Measurements from ENCODE around the gene NDUFAF3.

The NDUFAF3 gene

GRCh38 chr3:48990636-48991469, 31.1 kb upstream of the NDUFAF3 start:
- Histone ChIP-seq H3K4me1 (ENCODE audit: control insufficient read depth, insufficient read depth, low read length) (peaks cover 11% of the 10 kb centered on the region), H3K9ac (ENCODE audit: low read length) (peak overlapping the region; percentile 71), H3K27ac (ENCODE audit: low read depth, low read length) (peak overlapping the region; percentile 90), H3K4me3 (ENCODE audit: low read length) (peak overlapping the region; percentile 95), H3K27me3 (ENCODE audit: control insufficient read depth, insufficient read depth, low read length) (no peaks in the 10 kb centered on the region), H3K36me3 (ENCODE audit: control insufficient read depth, insufficient read depth, low read length) (peaks cover 3% of the 10 kb centered on the region)

- Histone ChIP-seq H3K27ac (ENCODE audit: low read depth, low read length) (no peak overlapping the region), H3K4me1 (ENCODE audit: control insufficient read depth, insufficient read depth, low read length) (peaks cover 11% of the 10 kb centered on the region), H3K9ac (ENCODE audit: low read length) (no peak overlapping the region), H3K36me3 (ENCODE audit: control insufficient read depth, insufficient read depth, low read length) (no peaks in the 10 kb centered on the region), H3K27me3 (ENCODE audit: control insufficient read depth, insufficient read depth, low read length) (no peaks in the 10 kb centered on the region), H3K4me3 (ENCODE audit: low read length) (no peak overlapping the region)
These were observed 29.9 kb upstream of the NDUFAF3 start for GRCh38 chr3:48991851-48992545.

- Histone ChIP-seq H3K27me3 (ENCODE audit: control insufficient read depth, insufficient read depth, low read length) (no peaks in the 10 kb centered on the region), H3K9ac (ENCODE audit: low read length) (no peak overlapping the region), H3K27ac (ENCODE audit: low read depth, low read length) (no peak overlapping the region), H3K4me3 (ENCODE audit: low read length) (no peak overlapping the region), H3K4me1 (ENCODE audit: control insufficient read depth, insufficient read depth, low read length) (peaks cover 11% of the 10 kb centered on the region), H3K36me3 (ENCODE audit: control insufficient read depth, insufficient read depth, low read length) (peaks cover under 1% of the 10 kb centered on the region)
These were observed 28.1 kb upstream of the NDUFAF3 start for GRCh38 chr3:48993834-48994233.

- H3K27ac ChIP-seq (ENCODE audit: low read depth, low read length) = no peak overlapping the region
- no peak overlapping the region for H3K9ac ChIP-seq (ENCODE audit: low read length)
- no peaks in the 10 kb centered on the region for H3K27me3 ChIP-seq (ENCODE audit: control insufficient read depth, insufficient read depth, low read length)
- H3K36me3 ChIP-seq (ENCODE audit: control insufficient read depth, insufficient read depth, low read length) = peaks cover 2% of the 10 kb centered on the region
- H3K4me1 ChIP-seq (ENCODE audit: control insufficient read depth, insufficient read depth, low read length) = no peaks in the 10 kb centered on the region
- H3K4me3 ChIP-seq (ENCODE audit: low read length) = no peak overlapping the region
These were observed 25.3 kb upstream of the NDUFAF3 start for GRCh38 chr3:48996640-48997039.

GRCh38 chr3:48997102-48997635, 24.8 kb upstream of the NDUFAF3 start:
- H3K27ac ChIP-seq (ENCODE audit: low read depth, low read length) = no peak overlapping the region
- H3K27me3 ChIP-seq (ENCODE audit: control insufficient read depth, insufficient read depth, low read length) = no peaks in the 10 kb centered on the region
- no peak overlapping the region for H3K9ac ChIP-seq (ENCODE audit: low read length)
- no peaks in the 10 kb centered on the region for H3K4me1 ChIP-seq (ENCODE audit: control insufficient read depth, insufficient read depth, low read length)
- H3K36me3 ChIP-seq (ENCODE audit: control insufficient read depth, insufficient read depth, low read length) = peaks cover 2% of the 10 kb centered on the region
- H3K4me3 ChIP-seq (ENCODE audit: low read length) = no peak overlapping the region

GRCh38 chr3:48997714-48998637, 23.9 kb upstream of the NDUFAF3 start:
- Histone ChIP-seq H3K4me1 (ENCODE audit: control insufficient read depth, insufficient read depth, low read length) (no peaks in the 10 kb centered on the region), H3K36me3 (ENCODE audit: control insufficient read depth, insufficient read depth, low read length) (peaks cover 2% of the 10 kb centered on the region), H3K27ac (ENCODE audit: low read depth, low read length) (no peak overlapping the region), H3K27me3 (ENCODE audit: control insufficient read depth, insufficient read depth, low read length) (no peaks in the 10 kb centered on the region), H3K9ac (ENCODE audit: low read length) (no peak overlapping the region), H3K4me3 (ENCODE audit: low read length) (no peak overlapping the region)

- Histone ChIP-seq H3K27me3 (ENCODE audit: control insufficient read depth, insufficient read depth, low read length) (no peaks in the 10 kb centered on the region), H3K36me3 (ENCODE audit: control insufficient read depth, insufficient read depth, low read length) (peaks cover 2% of the 10 kb centered on the region), H3K27ac (ENCODE audit: low read depth, low read length) (no peak overlapping the region), H3K9ac (ENCODE audit: low read length) (no peak overlapping the region), H3K4me3 (ENCODE audit: low read length) (no peak overlapping the region), H3K4me1 (ENCODE audit: control insufficient read depth, insufficient read depth, low read length) (no peaks in the 10 kb centered on the region)
These were observed 22.6 kb upstream of the NDUFAF3 start for GRCh38 chr3:48999085-48999858.

- H3K4me3 ChIP-seq (ENCODE audit: low read length) = no peak overlapping the region
- no peak overlapping the region for H3K27ac ChIP-seq (ENCODE audit: low read depth, low read length)
- H3K36me3 ChIP-seq (ENCODE audit: control insufficient read depth, insufficient read depth, low read length) = peaks cover 2% of the 10 kb centered on the region
- H3K4me1 ChIP-seq (ENCODE audit: control insufficient read depth, insufficient read depth, low read length) = no peaks in the 10 kb centered on the region
- no peak overlapping the region for H3K9ac ChIP-seq (ENCODE audit: low read length)
- H3K27me3 ChIP-seq (ENCODE audit: control insufficient read depth, insufficient read depth, low read length) = no peaks in the 10 kb centered on the region
These were observed 20.8 kb upstream of the NDUFAF3 start for GRCh38 chr3:49001155-49001554.

GRCh38 chr3:49004352-49005302, 17.3 kb upstream of the NDUFAF3 start:
- H3K27me3 ChIP-seq (ENCODE audit: control insufficient read depth, insufficient read depth, low read length) = no peaks in the 10 kb centered on the region
- H3K27ac ChIP-seq (ENCODE audit: low read depth, low read length) = no peak overlapping the region
- H3K4me1 ChIP-seq (ENCODE audit: control insufficient read depth, insufficient read depth, low read length) = peaks cover 3% of the 10 kb centered on the region
- no peak overlapping the region for H3K9ac ChIP-seq (ENCODE audit: low read length)
- no peak overlapping the region for H3K4me3 ChIP-seq (ENCODE audit: low read length)
- H3K36me3 ChIP-seq (ENCODE audit: control insufficient read depth, insufficient read depth, low read length) = no peaks in the 10 kb centered on the region

- Histone ChIP-seq H3K36me3 (ENCODE audit: control insufficient read depth, insufficient read depth, low read length) (no peaks in the 10 kb centered on the region), H3K27me3 (ENCODE audit: control insufficient read depth, insufficient read depth, low read length) (no peaks in the 10 kb centered on the region), H3K4me3 (ENCODE audit: low read length) (no peak overlapping the region), H3K4me1 (ENCODE audit: control insufficient read depth, insufficient read depth, low read length) (peaks cover 3% of the 10 kb centered on the region), H3K27ac (ENCODE audit: low read depth, low read length) (no peak overlapping the region), H3K9ac (ENCODE audit: low read length) (no peak overlapping the region)
These were observed 16.6 kb upstream of the NDUFAF3 start for GRCh38 chr3:49005303-49005680.

GRCh38 chr3:49005998-49006397, 15.9 kb upstream of the NDUFAF3 start:
- Histone ChIP-seq H3K9ac (ENCODE audit: low read length) (no peak overlapping the region), H3K27ac (ENCODE audit: low read depth, low read length) (peak overlapping the region; percentile 99), H3K36me3 (ENCODE audit: control insufficient read depth, insufficient read depth, low read length) (no peaks in the 10 kb centered on the region), H3K4me1 (ENCODE audit: control insufficient read depth, insufficient read depth, low read length) (peaks cover 3% of the 10 kb centered on the region), H3K27me3 (ENCODE audit: control insufficient read depth, insufficient read depth, low read length) (no peaks in the 10 kb centered on the region), H3K4me3 (ENCODE audit: low read length) (peak overlapping the region; percentile 95)
